ENCODE measurements around the gene SERPINA10. TPM values are rescaled to one million over a fixed set of nuclear protein-coding genes. Genes with fewer than 3 reads are reported as not detected.
A peak's percentile ranks its signal among the peaks of the same experiment; 100 is the strongest.

SERPINA10 gene
- total and polyA plus RNA-seq, 2 of the 13 experiments (the other 11 are each of a cell fraction or from before 2014, with no cell fraction given) = 20.1 to 20.2 TPM

DNA sequence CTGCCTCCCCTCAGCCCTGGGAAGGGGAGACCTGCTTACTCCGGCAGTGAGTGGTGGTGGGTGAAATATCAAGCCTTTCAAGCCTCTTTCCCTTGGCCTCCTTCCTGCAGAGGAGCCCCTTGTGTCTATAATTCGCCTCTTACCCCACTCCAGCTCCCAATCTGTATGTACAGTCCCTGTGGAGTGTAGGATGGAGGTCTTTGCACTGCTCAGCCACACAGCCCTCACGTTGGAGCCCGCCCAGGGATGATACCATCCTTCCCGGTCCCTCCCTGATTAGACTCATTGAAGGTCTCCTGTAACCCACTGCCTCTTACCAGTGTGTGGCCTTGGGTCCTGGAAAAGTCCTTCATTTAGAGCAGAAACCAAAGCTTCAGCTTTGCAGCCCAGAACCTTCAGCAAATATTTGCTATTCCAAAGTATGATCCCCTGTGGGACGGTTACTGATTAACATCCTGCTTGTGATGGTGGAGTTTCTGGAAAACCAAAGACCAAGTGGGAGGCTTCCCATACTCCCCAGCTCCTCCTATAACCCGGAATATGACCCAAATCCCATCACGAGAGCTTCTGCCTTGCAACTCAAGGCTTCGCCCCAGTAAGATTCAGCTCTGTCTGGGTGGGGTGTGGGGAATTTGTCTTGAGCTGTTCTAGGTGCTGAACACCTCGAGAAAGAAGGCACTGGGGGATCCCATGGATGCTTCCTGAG, at the start of gene SERPINA10 (continued):
- TF ChIP-seq NFE2 (CRISPR knock-in tag; IDR thresholded peaks at IDR 0.05) = peak; percentile 6; the same call in 1 of the 2 replicates
- TF ChIP-seq, protein P1, sequence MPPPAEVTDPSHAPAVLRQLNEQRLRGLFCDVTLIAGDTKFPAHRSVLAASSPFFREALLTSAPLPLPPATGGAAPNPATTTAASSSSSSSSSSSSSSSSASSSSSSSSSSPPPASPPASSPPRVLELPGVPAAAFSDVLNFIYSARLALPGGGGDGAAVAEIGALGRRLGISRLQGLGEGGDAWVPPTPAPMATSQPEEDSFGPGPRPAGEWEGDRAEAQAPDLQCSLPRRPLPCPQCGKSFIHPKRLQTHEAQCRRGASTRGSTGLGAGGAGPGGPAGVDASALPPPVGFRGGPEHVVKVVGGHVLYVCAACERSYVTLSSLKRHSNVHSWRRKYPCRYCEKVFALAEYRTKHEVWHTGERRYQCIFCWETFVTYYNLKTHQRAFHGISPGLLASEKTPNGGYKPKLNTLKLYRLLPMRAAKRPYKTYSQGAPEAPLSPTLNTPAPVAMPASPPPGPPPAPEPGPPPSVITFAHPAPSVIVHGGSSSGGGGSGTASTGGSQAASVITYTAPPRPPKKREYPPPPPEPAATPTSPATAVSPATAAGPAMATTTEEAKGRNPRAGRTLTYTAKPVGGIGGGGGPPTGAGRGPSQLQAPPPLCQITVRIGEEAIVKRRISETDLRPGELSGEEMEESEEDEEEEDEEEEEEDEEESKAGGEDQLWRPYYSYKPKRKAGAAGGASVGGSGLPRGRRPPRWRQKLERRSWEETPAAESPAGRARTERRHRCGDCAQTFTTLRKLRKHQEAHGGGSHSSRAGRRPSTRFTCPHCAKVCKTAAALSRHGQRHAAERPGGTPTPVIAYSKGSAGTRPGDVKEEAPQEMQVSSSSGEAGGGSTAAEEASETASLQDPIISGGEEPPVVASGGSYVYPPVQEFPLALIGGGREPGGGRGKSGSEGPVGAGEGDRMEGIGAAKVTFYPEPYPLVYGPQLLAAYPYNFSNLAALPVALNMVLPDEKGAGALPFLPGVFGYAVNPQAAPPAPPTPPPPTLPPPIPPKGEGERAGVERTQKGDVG (CRISPR knock-in tag; IDR thresholded peaks at IDR 0.05; ENCODE audit: borderline replicate concordance) = peak; percentile 78; the same call in 1 of the 2 replicates
- TF ChIP-seq KMT2A (CRISPR knock-in tag; IDR thresholded peaks at IDR 0.05) = no peak; the same call in 1 of the 2 replicates
- TF ChIP-seq AHR (CRISPR knock-in tag; IDR thresholded peaks at IDR 0.05) = no peak; the same call in 1 of the 2 replicates
- TF ChIP-seq ZNF263 (CRISPR knock-in tag; IDR thresholded peaks at IDR 0.05) = peak; percentile 54
- TF ChIP-seq, protein P2, sequence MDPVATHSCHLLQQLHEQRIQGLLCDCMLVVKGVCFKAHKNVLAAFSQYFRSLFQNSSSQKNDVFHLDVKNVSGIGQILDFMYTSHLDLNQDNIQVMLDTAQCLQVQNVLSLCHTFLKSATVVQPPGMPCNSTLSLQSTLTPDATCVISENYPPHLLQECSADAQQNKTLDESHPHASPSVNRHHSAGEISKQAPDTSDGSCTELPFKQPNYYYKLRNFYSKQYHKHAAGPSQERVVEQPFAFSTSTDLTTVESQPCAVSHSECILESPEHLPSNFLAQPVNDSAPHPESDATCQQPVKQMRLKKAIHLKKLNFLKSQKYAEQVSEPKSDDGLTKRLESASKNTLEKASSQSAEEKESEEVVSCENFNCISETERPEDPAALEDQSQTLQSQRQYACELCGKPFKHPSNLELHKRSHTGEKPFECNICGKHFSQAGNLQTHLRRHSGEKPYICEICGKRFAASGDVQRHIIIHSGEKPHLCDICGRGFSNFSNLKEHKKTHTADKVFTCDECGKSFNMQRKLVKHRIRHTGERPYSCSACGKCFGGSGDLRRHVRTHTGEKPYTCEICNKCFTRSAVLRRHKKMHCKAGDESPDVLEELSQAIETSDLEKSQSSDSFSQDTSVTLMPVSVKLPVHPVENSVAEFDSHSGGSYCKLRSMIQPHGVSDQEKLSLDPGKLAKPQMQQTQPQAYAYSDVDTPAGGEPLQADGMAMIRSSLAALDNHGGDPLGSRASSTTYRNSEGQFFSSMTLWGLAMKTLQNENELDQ (CRISPR knock-in tag; IDR thresholded peaks at IDR 0.05; ENCODE audit: borderline replicate concordance) = no peak; the same call in 1 of the 2 replicates
- no peak for TF ChIP-seq HCFC1 (IDR thresholded peaks at IDR 0.05; ENCODE audit: low read depth, low read length)
- no peak for TF ChIP-seq ZC3H13 (CRISPR knock-in tag; IDR thresholded peaks at IDR 0.05)
- peak; percentile 74; the same call in 1 of the 2 replicates for TF ChIP-seq ZNF431 (CRISPR knock-in tag; IDR thresholded peaks at IDR 0.05; ENCODE audit: borderline replicate concordance, low read depth)
- TF ChIP-seq TEAD2 (CRISPR knock-in tag; IDR thresholded peaks at IDR 0.05) = no peak
- TF ChIP-seq ZNF605 (CRISPR knock-in tag; IDR thresholded peaks at IDR 0.05) = peak; percentile 82
- TF ChIP-seq EED (CRISPR knock-in tag; IDR thresholded peaks at IDR 0.05) = no peak
- no peak for TF ChIP-seq FIP1L1 (IDR thresholded peaks at IDR 0.05; ENCODE audit: borderline replicate concordance, insufficient read depth, low read depth, low read length)
- peak; percentile 50; the same call in 1 of the 2 replicates for TF ChIP-seq ZNF501 (CRISPR knock-in tag; IDR thresholded peaks at IDR 0.05)
- TF ChIP-seq ZFP82 (CRISPR knock-in tag; IDR thresholded peaks at IDR 0.05; ENCODE audit: borderline replicate concordance) = 0 out of 2 replicates have a peak, but pooled peaks have one; percentile 50
- TF ChIP-seq, protein P3, sequence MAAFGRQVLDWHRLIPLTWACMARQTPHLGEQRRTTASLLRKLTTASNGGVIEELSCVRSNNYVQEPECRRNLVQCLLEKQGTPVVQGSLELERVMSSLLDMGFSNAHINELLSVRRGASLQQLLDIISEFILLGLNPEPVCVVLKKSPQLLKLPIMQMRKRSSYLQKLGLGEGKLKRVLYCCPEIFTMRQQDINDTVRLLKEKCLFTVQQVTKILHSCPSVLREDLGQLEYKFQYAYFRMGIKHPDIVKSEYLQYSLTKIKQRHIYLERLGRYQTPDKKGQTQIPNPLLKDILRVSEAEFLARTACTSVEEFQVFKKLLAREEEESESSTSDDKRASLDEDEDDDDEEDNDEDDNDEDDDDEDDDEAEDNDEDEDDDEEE (CRISPR knock-in tag; IDR thresholded peaks at IDR 0.05) = no peak
- TF ChIP-seq, protein P4, sequence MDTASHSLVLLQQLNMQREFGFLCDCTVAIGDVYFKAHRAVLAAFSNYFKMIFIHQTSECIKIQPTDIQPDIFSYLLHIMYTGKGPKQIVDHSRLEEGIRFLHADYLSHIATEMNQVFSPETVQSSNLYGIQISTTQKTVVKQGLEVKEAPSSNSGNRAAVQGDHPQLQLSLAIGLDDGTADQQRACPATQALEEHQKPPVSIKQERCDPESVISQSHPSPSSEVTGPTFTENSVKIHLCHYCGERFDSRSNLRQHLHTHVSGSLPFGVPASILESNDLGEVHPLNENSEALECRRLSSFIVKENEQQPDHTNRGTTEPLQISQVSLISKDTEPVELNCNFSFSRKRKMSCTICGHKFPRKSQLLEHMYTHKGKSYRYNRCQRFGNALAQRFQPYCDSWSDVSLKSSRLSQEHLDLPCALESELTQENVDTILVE (CRISPR knock-in tag; IDR thresholded peaks at IDR 0.05) = 0 out of 2 replicates have a peak, but pooled peaks have one; percentile 26
- TF ChIP-seq FOXM1 (CRISPR knock-in tag; IDR thresholded peaks at IDR 0.05) = no peak
- TF ChIP-seq, protein P5, sequence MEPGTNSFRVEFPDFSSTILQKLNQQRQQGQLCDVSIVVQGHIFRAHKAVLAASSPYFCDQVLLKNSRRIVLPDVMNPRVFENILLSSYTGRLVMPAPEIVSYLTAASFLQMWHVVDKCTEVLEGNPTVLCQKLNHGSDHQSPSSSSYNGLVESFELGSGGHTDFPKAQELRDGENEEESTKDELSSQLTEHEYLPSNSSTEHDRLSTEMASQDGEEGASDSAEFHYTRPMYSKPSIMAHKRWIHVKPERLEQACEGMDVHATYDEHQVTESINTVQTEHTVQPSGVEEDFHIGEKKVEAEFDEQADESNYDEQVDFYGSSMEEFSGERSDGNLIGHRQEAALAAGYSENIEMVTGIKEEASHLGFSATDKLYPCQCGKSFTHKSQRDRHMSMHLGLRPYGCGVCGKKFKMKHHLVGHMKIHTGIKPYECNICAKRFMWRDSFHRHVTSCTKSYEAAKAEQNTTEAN (CRISPR knock-in tag; conservative IDR thresholded peaks at IDR 0.05) = no peak; the same call in 1 of the 2 replicates

All from HepG2 (cell line).